Osteoblast (primary cell): ENCODE results near the gene ENDOG. TPM values are rescaled to one million over a fixed set of nuclear protein-coding genes. Genes with fewer than 3 reads are reported as not detected.

Source experiments
- DNase-seq: peaks from one replicate; pipeline ENCODE4 v3.0.0; 2011; ENCODE audit warnings: low spot score, mixed read lengths; ENCODE audit not compliant: insufficient read length; ENCODE audit errors: missing footprints
- H2AFZ ChIP-seq: 2 replicates; pipeline ENCODE4 v1.6.0; 2011; ENCODE audit warnings: mild to moderate bottlenecking, low read length
- H3K27ac ChIP-seq: 2 replicates; pipeline ENCODE4 v1.5.1; 2011; ENCODE audit warnings: mild to moderate bottlenecking, low read depth, low read length, moderate library complexity
- H3K27me3 ChIP-seq: 2 replicates; pipeline ENCODE4 v1.6.0; 2012; ENCODE audit warnings: mild to moderate bottlenecking, control low read depth, inconsistent platforms, low read length, moderate library complexity; ENCODE audit not compliant: insufficient read depth
- H3K36me3 ChIP-seq: 2 replicates; pipeline ENCODE4 v1.5.1; 2011; ENCODE audit warnings: mild to moderate bottlenecking, low read length, control low read depth, moderate library complexity; ENCODE audit not compliant: insufficient read depth
- H3K4me1 ChIP-seq: 2 replicates; pipeline ENCODE4 v1.5.1; 2011; ENCODE audit warnings: mild to moderate bottlenecking, low read length, control low read depth, moderate library complexity; ENCODE audit not compliant: insufficient read depth
- H3K4me2 ChIP-seq: 2 replicates; pipeline ENCODE4 v1.6.0; 2011; ENCODE audit warnings: mild to moderate bottlenecking, low read length; ENCODE audit not compliant: insufficient read depth
- H3K4me3 ChIP-seq: fragments of 200-600 bp; sonication (generic); 3 replicates; pipeline ENCODE4 v1.5.1; 2012; ENCODE audit warnings: mild to moderate bottlenecking, low read length, inconsistent platforms; ENCODE audit not compliant: insufficient read depth
- H3K79me2 ChIP-seq: 2 replicates; pipeline ENCODE4 v1.6.0; 2012; ENCODE audit warnings: mild to moderate bottlenecking, low read length, control low read depth, inconsistent platforms; ENCODE audit not compliant: insufficient read depth
- H3K9me3 ChIP-seq: 2 replicates; pipeline ENCODE4 v1.5.1; 2011; ENCODE audit warnings: low read depth, low read length, control low read depth
- H4K20me1 ChIP-seq: 2 replicates; pipeline ENCODE4 v1.6.0; 2012; ENCODE audit warnings: mild to moderate bottlenecking, low read length, control low read depth; ENCODE audit not compliant: insufficient read depth
- total RNA-seq: library from RNA; depleted of rRNA; stranded (reverse); fragments of >200 nt; gene quantifications from 2 replicates; pipeline ENCODE4 v1.2.3, GENCODE V29; 2012
- TF ChIP-seq, protein P1 (sequence below): IDR thresholded peaks from 2 replicates; pipeline ENCODE4 v1.5.1; 2011; ENCODE audit warnings: mild to moderate bottlenecking, low read depth, low read length, moderate library complexity; ENCODE audit errors: extremely low read depth

Gene ENDOG
- total RNA-seq = 17.4 and 18.0 TPM in 2 replicates

DNA sequence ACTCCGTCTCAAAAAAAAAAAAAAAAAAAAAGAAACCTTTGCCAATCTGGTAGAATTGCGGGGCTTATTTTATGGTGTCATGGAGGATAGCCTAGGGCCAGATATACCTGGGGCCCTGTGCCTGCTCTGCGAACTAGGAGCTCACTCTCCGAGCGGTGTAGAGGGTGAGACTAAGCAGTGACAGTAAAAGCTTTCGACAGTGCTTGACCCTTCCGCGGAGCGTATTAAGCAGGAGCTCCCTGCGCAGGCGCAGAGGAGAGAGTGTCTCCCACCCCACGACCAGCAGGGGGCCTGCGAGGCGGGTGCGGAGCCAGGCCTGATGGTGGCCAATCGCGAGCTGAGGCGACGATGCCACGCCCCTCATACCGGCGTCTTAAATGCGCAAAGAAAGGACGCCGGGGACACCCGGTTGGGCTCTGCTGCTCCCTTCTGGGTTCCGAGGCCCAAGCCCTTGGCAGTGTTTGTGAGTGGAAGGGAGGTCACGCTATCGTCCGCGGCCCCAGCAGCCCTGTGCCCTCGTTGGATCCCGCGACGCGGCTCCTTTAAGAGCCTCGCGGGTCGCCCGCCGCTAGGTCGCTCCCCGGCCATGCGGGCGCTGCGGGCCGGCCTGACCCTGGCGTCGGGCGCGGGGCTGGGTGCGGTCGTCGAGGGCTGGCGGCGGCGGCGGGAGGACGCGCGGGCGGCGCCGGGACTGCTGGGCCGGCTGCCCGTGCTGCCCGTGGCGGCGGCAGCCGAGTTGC, at the start of gene ENDOG:
Gene ENDOG (plus strand): TSS at position 402 of the 740 bp plus-strand sequence. CDS start 185 bp downstream, at position 587.
- peak within 1 kb of the TSS; percentile 66 for H3K27ac ChIP-seq
- TF ChIP-seq, protein P1, sequence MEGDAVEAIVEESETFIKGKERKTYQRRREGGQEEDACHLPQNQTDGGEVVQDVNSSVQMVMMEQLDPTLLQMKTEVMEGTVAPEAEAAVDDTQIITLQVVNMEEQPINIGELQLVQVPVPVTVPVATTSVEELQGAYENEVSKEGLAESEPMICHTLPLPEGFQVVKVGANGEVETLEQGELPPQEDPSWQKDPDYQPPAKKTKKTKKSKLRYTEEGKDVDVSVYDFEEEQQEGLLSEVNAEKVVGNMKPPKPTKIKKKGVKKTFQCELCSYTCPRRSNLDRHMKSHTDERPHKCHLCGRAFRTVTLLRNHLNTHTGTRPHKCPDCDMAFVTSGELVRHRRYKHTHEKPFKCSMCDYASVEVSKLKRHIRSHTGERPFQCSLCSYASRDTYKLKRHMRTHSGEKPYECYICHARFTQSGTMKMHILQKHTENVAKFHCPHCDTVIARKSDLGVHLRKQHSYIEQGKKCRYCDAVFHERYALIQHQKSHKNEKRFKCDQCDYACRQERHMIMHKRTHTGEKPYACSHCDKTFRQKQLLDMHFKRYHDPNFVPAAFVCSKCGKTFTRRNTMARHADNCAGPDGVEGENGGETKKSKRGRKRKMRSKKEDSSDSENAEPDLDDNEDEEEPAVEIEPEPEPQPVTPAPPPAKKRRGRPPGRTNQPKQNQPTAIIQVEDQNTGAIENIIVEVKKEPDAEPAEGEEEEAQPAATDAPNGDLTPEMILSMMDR = peak; percentile 93
- DNase-seq = peak; percentile 100
- H3K4me3 ChIP-seq = peak within 1 kb of the TSS; percentile 83
- H2AFZ ChIP-seq = peak within 1 kb of the TSS; percentile 96
- H3K4me1 ChIP-seq = peaks cover 8% of the 10 kb centered on the region
- H3K27me3 ChIP-seq = no peaks in the 10 kb centered on the region
- H3K36me3 ChIP-seq = peaks cover 20% of the 10 kb centered on the region
- peak within 1 kb of the TSS; percentile 96 for H3K4me2 ChIP-seq
- H4K20me1 ChIP-seq = peaks cover 5% of the 10 kb centered on the region
- no peaks in the 10 kb centered on the region for H3K9me3 ChIP-seq
- no peaks in the 10 kb centered on the region for H3K79me2 ChIP-seq

DNA sequence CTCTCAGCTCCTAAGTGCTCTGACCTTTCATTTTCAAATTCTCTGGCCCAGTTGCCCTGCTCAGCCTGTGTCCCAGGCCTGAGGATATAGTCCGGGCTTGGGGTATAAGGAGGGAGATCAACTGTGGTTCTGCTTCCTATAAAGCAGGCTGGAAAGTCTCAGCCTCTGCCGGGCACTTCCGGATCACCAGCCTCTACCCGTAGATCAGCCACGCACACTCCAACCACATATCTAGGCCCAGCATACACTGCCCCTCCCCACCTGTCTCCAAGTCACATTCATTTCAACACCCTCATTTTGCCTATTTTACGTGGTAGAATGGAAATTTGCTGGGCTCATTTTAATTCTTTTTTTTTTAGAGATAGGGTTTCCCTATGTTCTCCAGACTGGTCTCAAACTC, 49.7 kb upstream of the ENDOG start:
- H3K4me1 ChIP-seq = peaks cover 14% of the 10 kb centered on the region
- H3K79me2 ChIP-seq = peaks cover 48% of the 10 kb centered on the region
- DNase-seq = no peak
- H4K20me1 ChIP-seq = peaks cover 22% of the 10 kb centered on the region
- H3K9me3 ChIP-seq = no peaks in the 10 kb centered on the region
- no peak overlapping the region for H3K4me3 ChIP-seq
- no peaks in the 10 kb centered on the region for H3K27me3 ChIP-seq
- H3K36me3 ChIP-seq = no peaks in the 10 kb centered on the region
- TF ChIP-seq, protein P1 = no peak
- H3K4me2 ChIP-seq = no peak overlapping the region
- no peak overlapping the region for H3K27ac ChIP-seq
- H2AFZ ChIP-seq = no peak overlapping the region

DNA sequence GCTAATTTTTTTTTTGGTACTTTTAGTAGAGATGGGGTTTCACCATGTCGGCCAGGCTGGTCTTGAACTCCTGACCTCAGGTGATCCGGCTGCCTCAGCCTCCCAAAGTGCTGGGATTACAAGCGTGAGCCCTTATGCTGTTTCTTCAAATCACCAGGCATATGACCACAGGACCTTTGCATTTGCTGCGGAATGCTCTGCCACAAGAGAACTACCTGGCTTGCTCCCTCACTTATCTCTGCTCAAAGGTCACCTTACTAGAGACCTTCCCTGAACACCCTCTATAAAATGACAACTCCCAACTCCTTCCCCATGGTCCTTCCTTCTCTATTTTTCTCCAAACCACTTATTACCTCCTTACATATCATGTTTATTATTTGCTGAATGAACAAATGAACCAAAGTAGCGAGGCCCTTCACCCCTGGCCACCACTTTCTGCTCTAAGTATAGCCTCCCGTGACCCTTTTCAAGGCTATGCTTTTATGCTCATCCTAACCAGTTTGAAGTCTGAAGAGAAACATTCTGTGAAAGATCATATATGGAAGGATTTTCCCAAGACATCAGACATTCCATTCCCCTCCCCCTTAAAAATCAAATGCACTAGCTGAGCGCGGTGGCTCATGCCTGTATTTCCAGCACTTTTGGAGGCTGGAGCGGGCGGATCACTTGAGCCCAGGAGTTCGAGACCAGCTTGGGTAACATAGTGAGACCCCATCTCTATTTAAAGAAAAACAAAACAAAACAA, 47.8 kb upstream of the ENDOG start:
- peak overlapping the region; percentile 98 for H3K4me2 ChIP-seq
- H3K4me1 ChIP-seq = peaks cover 14% of the 10 kb centered on the region
- H3K79me2 ChIP-seq = peaks cover 44% of the 10 kb centered on the region
- peaks cover 11% of the 10 kb centered on the region for H4K20me1 ChIP-seq
- no peaks in the 10 kb centered on the region for H3K27me3 ChIP-seq
- no peaks in the 10 kb centered on the region for H3K9me3 ChIP-seq
- peak overlapping the region; percentile 98 for H3K4me3 ChIP-seq
- no peaks in the 10 kb centered on the region for H3K36me3 ChIP-seq
- peak; percentile 45 for DNase-seq
- TF ChIP-seq, protein P1 = no peak
- peak overlapping the region; percentile 90 for H3K27ac ChIP-seq
- peak overlapping the region; percentile 95 for H2AFZ ChIP-seq
